ENCODE results near the gene DRG2. TPM values are rescaled to one million over a fixed set of nuclear protein-coding genes. Genes with fewer than 3 reads are reported as not detected.

Gene DRG2
- total and polyA plus RNA-seq, 7 experiments from 2014 or later = 37.7 to 54.7 (median 46.0) TPM

DNA sequence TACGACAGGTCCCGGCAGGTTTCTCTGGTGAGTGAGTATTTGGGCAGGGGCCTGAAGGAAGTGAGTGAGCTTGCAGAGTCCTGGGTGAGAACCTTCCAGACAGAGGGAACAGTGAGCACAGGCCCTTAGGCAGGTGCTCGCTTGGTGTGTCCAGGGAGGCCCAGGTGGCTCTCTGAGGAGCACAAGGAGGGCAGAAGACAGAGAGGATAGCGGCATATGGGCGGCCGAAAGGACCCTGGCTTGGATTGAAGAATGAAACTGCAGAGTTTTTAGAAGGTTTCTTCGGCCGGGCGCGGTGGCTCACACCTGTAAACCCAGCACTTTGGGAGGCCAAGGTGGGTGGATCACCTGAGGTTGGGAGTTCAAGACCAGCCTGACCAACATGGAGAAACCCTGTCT lies 6.7 kb downstream of the DRG2 start:
- DNase-seq (no peak), ATAC-seq (no peak)
- CTCF ChIA-PET = no interaction called here
- Mint-ChIP-seq H3K9me3 (no peaks in the 10 kb centered on the region), H3K4me3 (peak overlapping the region in 1 of 10 donors; percentile 1), H3K36me3 (peaks cover 6 to 39% (median 22%) of the 10 kb centered on the region in 5 donors), H3K27me3 (no peaks in the 10 kb centered on the region), H3K4me1 (peaks cover 8 to 39% (median 22%) of the 10 kb centered on the region in 7 donors), H3K27ac (peak overlapping the region in 2 of 9 donors; percentile 40 to 82)
- Histone ChIP-seq H3K27me3 (ENCODE audit: control insufficient read depth in 2 of 2, insufficient read depth in 2 of 2, low read length in 2 of 2) (no peaks in the 10 kb centered on the region), H3K4me3 (ENCODE audit: low read length) (no peak overlapping the region), H3K36me3 (ENCODE audit: control insufficient read depth in 2 of 3, insufficient read depth in 3 of 3, low read length in 3 of 3) (peaks cover 0 to 50% (median 14%) of the 10 kb centered on the region in 3 experiments), H3K27ac (ENCODE audit: low read depth, low read length) (no peak overlapping the region), H3K4me1 (ENCODE audit: control insufficient read depth in 2 of 2, insufficient read depth in 2 of 2, low read length in 2 of 2) (no peaks in the 10 kb centered on the region), H3K9me3 (ENCODE audit: control insufficient read depth in 2 of 3, low read length in 3 of 3) (no peaks in the 10 kb centered on the region)
- POLR2A ChIA-PET = no interaction called here
- intact Hi-C loops (cut with micrococcal nuclease) = no loop called here

DNA sequence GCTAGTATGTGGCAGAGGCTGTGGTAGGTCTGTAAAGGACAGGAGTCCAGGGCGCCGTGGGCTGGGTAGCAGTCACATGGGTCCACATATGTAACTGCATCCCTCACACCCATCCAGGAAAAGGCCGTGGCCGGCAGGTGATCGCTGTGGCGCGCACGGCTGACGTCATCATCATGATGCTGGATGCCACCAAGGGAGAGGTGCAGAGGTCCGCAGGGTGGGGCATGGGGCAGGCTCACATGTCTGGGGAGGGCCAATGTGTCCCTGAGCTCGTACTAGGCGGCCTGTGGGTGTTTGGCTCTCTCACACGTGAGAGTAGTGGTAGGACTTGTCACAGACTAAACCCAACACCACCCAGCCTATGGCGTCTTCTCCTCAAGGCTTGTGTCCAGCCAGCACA lies 11.8 kb downstream of the DRG2 start:
- peaks cover 2 to 13% (median 9%) of the 10 kb centered on the region in 7 donors for H3K4me1 Mint-ChIP-seq
- ChIA-PET CTCF (no interaction called here), POLR2A (interaction anchor here (0.6 kb wide), 1 partner anchor 1832 kb away, joined by 3 read pairs; no protein-coding TSS in a partner anchor)
- intact Hi-C loops (cut with micrococcal nuclease) = no loop called here
- DNase-seq (no peak), ATAC-seq (no peak)
- no peaks in the 10 kb centered on the region for H3K27me3 Mint-ChIP-seq
- Histone ChIP-seq H3K9me3 (ENCODE audit: control insufficient read depth in 2 of 3, low read length in 3 of 3) (no peaks in the 10 kb centered on the region), H3K4me1 (ENCODE audit: control insufficient read depth in 2 of 2, insufficient read depth in 2 of 2, low read length in 2 of 2) (no peaks in the 10 kb centered on the region), H3K27me3 (ENCODE audit: control insufficient read depth in 2 of 2, insufficient read depth in 2 of 2, low read length in 2 of 2) (no peaks in the 10 kb centered on the region), H3K4me3 (ENCODE audit: low read length) (no peak overlapping the region), H3K27ac (ENCODE audit: low read depth, low read length) (no peak overlapping the region), H3K36me3 (ENCODE audit: control insufficient read depth in 2 of 3, insufficient read depth in 3 of 3, low read length in 3 of 3) (peaks cover 6 to 87% (median 14%) of the 10 kb centered on the region in 3 experiments)
- no peaks in the 10 kb centered on the region for H3K9me3 Mint-ChIP-seq
- H3K4me3 Mint-ChIP-seq = no peak overlapping the region
- H3K27ac Mint-ChIP-seq = peak overlapping the region in 1 of 9 donors; percentile 30
- peaks cover 0 to 19% (median 10%) of the 10 kb centered on the region in 5 donors for H3K36me3 Mint-ChIP-seq

DNA sequence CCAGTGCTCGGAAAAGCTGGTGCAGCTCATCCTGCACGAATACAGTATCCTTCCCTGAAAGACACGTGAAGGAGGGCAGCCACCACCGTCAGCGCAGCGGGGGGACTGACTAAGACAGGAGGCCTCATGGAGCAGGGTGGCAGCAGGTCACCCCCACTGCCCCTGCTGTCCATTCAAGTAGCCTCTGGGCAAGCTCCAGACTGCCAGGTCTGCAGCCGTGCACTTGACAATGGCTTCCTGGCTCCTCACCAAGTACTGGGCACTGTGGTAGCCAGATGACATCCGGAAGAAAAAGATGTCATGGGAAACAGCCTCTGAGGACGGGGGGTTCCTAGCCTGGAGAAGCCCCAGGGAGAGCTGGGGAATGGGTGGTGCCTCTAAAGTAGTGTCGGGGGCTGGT lies 12.9 kb downstream of the DRG2 start:
- no peak overlapping the region for H3K27ac ChIP-seq (ENCODE audit: low read depth, low read length)
- H3K36me3 ChIP-seq (ENCODE audit: control insufficient read depth in 2 of 3, insufficient read depth in 3 of 3, low read length in 3 of 3) = peaks cover 6 to 95% (median 14%) of the 10 kb centered on the region in 3 experiments
- no peaks in the 10 kb centered on the region for H3K9me3 Mint-ChIP-seq
- no peak overlapping the region for H3K4me3 Mint-ChIP-seq
- no peaks in the 10 kb centered on the region for H3K27me3 ChIP-seq (ENCODE audit: control insufficient read depth in 2 of 2, insufficient read depth in 2 of 2, low read length in 2 of 2)
- no peak overlapping the region for H3K4me3 ChIP-seq (ENCODE audit: low read length)
- POLR2A ChIA-PET = no interaction called here
- DNase-seq = no peak
- CTCF ChIA-PET = no interaction called here
- H3K36me3 Mint-ChIP-seq = peaks cover 0 to 17% (median 10%) of the 10 kb centered on the region in 5 donors
- no peaks in the 10 kb centered on the region for H3K4me1 ChIP-seq (ENCODE audit: control insufficient read depth in 2 of 2, insufficient read depth in 2 of 2, low read length in 2 of 2)
- peaks cover 2 to 13% (median 9%) of the 10 kb centered on the region in 7 donors for H3K4me1 Mint-ChIP-seq
- no peaks in the 10 kb centered on the region for H3K27me3 Mint-ChIP-seq
- no peak overlapping the region for H3K27ac Mint-ChIP-seq
- H3K9me3 ChIP-seq (ENCODE audit: control insufficient read depth in 2 of 3, low read length in 3 of 3) = no peaks in the 10 kb centered on the region
- ATAC-seq = no peak
- intact Hi-C loops (cut with micrococcal nuclease) = no loop called here

DNA sequence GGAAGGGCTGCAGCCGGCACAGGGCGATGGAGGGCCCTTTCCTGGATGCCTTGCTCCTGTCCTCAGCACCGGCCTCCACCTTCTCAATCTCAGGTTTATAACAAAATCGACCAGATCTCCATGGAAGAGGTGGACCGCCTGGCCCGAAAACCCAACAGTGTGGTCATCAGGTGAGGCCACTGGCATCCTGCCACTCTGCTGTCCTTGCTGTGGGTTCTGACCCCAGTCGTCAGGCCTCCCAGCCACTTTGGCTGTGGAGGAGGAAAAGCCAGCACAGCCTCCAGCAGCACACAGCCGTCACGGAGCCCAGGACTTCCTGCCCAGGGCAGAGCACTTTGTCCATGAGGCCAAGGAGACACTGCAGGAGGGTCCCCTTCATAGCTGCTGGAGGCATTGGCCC lies 14.1 kb downstream of the DRG2 start:
- ATAC-seq (no peak), DNase-seq (no peak)
- no peaks in the 10 kb centered on the region for H3K27me3 Mint-ChIP-seq
- H3K36me3 Mint-ChIP-seq = peaks cover 0 to 6% (median 0%) of the 10 kb centered on the region in 5 donors
- Histone ChIP-seq H3K4me1 (ENCODE audit: control insufficient read depth in 2 of 2, insufficient read depth in 2 of 2, low read length in 2 of 2) (no peaks in the 10 kb centered on the region), H3K27ac (ENCODE audit: low read depth, low read length) (no peak overlapping the region), H3K9me3 (ENCODE audit: control insufficient read depth in 2 of 3, low read length in 3 of 3) (no peaks in the 10 kb centered on the region), H3K4me3 (ENCODE audit: low read length) (no peak overlapping the region), H3K36me3 (ENCODE audit: control insufficient read depth in 2 of 3, insufficient read depth in 3 of 3, low read length in 3 of 3) (peaks cover 6 to 95% (median 12%) of the 10 kb centered on the region in 3 experiments), H3K27me3 (ENCODE audit: control insufficient read depth in 2 of 2, insufficient read depth in 2 of 2, low read length in 2 of 2) (no peaks in the 10 kb centered on the region)
- no peaks in the 10 kb centered on the region for H3K9me3 Mint-ChIP-seq
- ChIA-PET CTCF (no interaction called here), POLR2A (no interaction called here)
- H3K27ac Mint-ChIP-seq = peak overlapping the region in 1 of 9 donors; percentile 52
- peaks cover 0 to 1% (median 0%) of the 10 kb centered on the region in 7 donors for H3K4me1 Mint-ChIP-seq
- intact Hi-C loops (cut with micrococcal nuclease) = no loop called here
- H3K4me3 Mint-ChIP-seq = no peak overlapping the region

DNA sequence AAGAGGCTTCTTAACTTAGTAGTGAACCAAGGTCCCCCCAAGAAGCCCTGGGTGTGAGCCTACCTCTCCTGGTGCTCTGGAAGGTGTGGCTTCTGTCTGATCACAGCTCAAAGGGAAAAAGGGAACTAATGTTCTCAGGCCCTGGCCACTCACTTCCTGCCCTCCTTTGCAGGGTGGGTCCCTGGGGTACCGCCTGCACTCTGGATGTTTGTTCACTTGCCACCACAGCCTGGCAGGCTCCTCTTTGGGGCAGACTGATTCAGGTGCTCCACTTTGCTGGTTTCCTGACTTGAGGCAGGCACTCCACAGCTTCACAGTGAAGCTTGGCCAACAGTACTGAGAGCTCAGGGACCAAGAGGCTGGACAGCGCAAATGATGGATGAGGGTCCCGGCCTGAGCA lies 14.9 kb downstream of the DRG2 start:
- DNase-seq (no peak), ATAC-seq (peak; percentile 33)
- H3K4me3 Mint-ChIP-seq = no peak overlapping the region
- POLR2A ChIA-PET = no interaction called here
- Histone ChIP-seq H3K9me3 (ENCODE audit: control insufficient read depth in 2 of 3, low read length in 3 of 3) (no peaks in the 10 kb centered on the region), H3K27ac (ENCODE audit: low read depth, low read length) (no peak overlapping the region), H3K36me3 (ENCODE audit: control insufficient read depth in 2 of 3, insufficient read depth in 3 of 3, low read length in 3 of 3) (peaks cover 4 to 94% (median 6%) of the 10 kb centered on the region in 3 experiments), H3K4me3 (ENCODE audit: low read length) (no peak overlapping the region), H3K27me3 (ENCODE audit: control insufficient read depth in 2 of 2, insufficient read depth in 2 of 2, low read length in 2 of 2) (no peaks in the 10 kb centered on the region), H3K4me1 (ENCODE audit: control insufficient read depth in 2 of 2, insufficient read depth in 2 of 2, low read length in 2 of 2) (no peaks in the 10 kb centered on the region)
- H3K36me3 Mint-ChIP-seq = peaks cover 0 to 9% (median 0%) of the 10 kb centered on the region in 5 donors
- H3K27ac Mint-ChIP-seq = peak overlapping the region in 2 of 9 donors; percentile 17 to 59
- H3K27me3 Mint-ChIP-seq = no peaks in the 10 kb centered on the region
- intact Hi-C loops (cut with micrococcal nuclease) = no loop called here
- H3K4me1 Mint-ChIP-seq = no peaks in the 10 kb centered on the region
- CTCF ChIA-PET = no interaction called here
- H3K9me3 Mint-ChIP-seq = no peaks in the 10 kb centered on the region

DNA sequence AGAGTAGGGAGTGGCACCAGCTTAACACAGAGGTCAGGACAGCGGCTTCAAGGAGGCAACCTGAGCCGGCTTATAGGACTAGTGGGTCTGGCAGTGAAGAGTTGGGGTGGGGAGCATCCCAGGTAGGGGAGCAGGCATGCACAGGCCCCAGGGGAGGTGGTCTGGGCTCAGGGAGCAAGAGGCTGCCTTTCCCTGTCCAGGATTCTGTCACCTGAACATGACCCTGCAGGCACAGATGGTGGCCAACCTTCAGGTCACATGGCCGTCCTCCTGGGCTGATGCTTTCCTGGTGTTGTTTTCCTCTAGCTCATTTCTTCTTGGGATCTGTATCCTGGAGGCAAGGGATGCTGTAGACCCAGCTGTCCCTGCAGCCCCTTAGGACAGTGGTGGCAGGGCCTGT lies 17.3 kb downstream of the DRG2 start:
- Histone ChIP-seq H3K4me3 (ENCODE audit: low read length) (no peak overlapping the region), H3K9me3 (ENCODE audit: control insufficient read depth in 2 of 3, low read length in 3 of 3) (no peaks in the 10 kb centered on the region), H3K27me3 (ENCODE audit: control insufficient read depth in 2 of 2, insufficient read depth in 2 of 2, low read length in 2 of 2) (no peaks in the 10 kb centered on the region), H3K4me1 (ENCODE audit: control insufficient read depth in 2 of 2, insufficient read depth in 2 of 2, low read length in 2 of 2) (no peaks in the 10 kb centered on the region), H3K27ac (ENCODE audit: low read depth, low read length) (no peak overlapping the region), H3K36me3 (ENCODE audit: control insufficient read depth in 2 of 3, insufficient read depth in 3 of 3, low read length in 3 of 3) (peaks cover 0 to 70% (median 3%) of the 10 kb centered on the region in 3 experiments)
- ChIA-PET POLR2A (no interaction called here), CTCF (no interaction called here)
- Mint-ChIP-seq H3K4me3 (no peak overlapping the region), H3K36me3 (peaks cover 0 to 4% (median 0%) of the 10 kb centered on the region in 5 donors), H3K9me3 (no peaks in the 10 kb centered on the region), H3K4me1 (no peaks in the 10 kb centered on the region), H3K27me3 (no peaks in the 10 kb centered on the region), H3K27ac (peak overlapping the region in 2 of 9 donors; percentile 36 to 65)
- intact Hi-C loops (cut with micrococcal nuclease) = no loop called here
- DNase-seq (no peak), ATAC-seq (no peak)

DNA sequence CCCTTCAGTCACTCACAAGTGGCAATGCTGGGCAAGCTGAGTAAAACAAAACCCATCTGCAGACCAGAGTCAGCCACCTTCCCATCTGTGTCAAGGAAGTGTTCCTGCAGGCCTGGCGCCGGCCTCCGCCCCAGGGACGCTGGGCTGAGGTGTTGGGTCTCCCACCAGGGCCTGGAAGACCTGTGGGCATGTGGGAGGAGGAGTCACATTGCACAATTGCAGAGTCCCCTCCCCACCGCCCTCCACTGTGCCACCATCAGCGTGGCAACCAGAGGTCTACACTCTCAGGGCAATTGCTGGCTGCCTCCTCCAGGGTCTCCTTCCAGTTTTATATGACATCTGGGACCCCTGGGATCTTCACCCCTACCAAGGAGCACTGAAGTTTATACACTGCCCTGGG lies 17.8 kb downstream of the DRG2 start:
- ATAC-seq = no peak
- intact Hi-C loops (cut with micrococcal nuclease) = no loop called here
- Mint-ChIP-seq H3K9me3 (no peaks in the 10 kb centered on the region), H3K27me3 (no peaks in the 10 kb centered on the region), H3K4me1 (no peaks in the 10 kb centered on the region), H3K36me3 (peaks cover 0 to 4% (median 0%) of the 10 kb centered on the region in 5 donors), H3K4me3 (no peak overlapping the region), H3K27ac (no peak overlapping the region)
- Histone ChIP-seq H3K4me1 (ENCODE audit: control insufficient read depth in 2 of 2, insufficient read depth in 2 of 2, low read length in 2 of 2) (no peaks in the 10 kb centered on the region), H3K4me3 (ENCODE audit: low read length) (no peak overlapping the region), H3K36me3 (ENCODE audit: control insufficient read depth in 2 of 3, insufficient read depth in 3 of 3, low read length in 3 of 3) (peaks cover 0 to 64% (median 0%) of the 10 kb centered on the region in 3 experiments), H3K9me3 (ENCODE audit: control insufficient read depth in 2 of 3, low read length in 3 of 3) (no peaks in the 10 kb centered on the region), H3K27me3 (ENCODE audit: control insufficient read depth in 2 of 2, insufficient read depth in 2 of 2, low read length in 2 of 2) (no peaks in the 10 kb centered on the region), H3K27ac (ENCODE audit: low read depth, low read length) (no peak overlapping the region)
- ChIA-PET CTCF (interaction anchor here (0.6 kb wide), 1 partner anchor 9 kb away, joined by 8 read pairs; no protein-coding TSS in a partner anchor), POLR2A (no interaction called here)
- DNase-seq = no peak
